ENCODE measurements around the gene TRAFD1. TPM values are rescaled to one million over a fixed set of nuclear protein-coding genes. Genes with fewer than 3 reads are reported as not detected.

TRAFD1 gene
- total and polyA plus RNA-seq, 2 donors (not counting 3 experiments of a cell fraction or from before 2014, with no cell fraction given): 20.3 to 24.9 TPM

DNA sequence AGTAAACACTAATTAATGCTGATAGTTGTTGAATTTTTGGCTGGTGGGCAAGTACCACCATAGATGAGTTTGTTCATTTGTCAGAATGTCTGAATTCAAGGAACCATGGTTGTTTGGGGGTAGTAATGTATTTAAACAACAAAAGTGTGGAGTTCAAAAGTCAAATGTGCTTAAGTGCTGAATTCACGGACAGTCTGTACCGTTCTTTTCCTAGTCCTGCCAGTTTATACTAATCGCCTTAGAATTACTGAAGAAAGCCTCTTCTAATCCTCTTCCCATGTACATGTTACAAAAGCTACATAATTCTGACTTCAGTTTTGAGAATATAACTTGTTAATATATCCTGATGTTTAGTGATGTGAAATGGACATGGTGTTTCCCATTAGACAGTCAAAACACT, 19.5 kb upstream of the TRAFD1 start:
- Histone ChIP-seq H3K36me3 (ENCODE audit: control insufficient read depth in 2 of 2, extremely low read depth in 1 of 2, insufficient read depth in 2 of 2, low read length in 2 of 2) (peaks cover 2 to 4% of the 10 kb centered on the region in 2 experiments), H3K4me2 (ENCODE audit: insufficient read depth, low read length) (no peak overlapping the region), H3K79me2 (ENCODE audit: control insufficient read depth, insufficient read depth, low read length) (peaks cover 75% of the 10 kb centered on the region), H4K20me1 (replicated peaks; ENCODE audit: control insufficient read depth, extremely low read depth, insufficient read depth, low read length) (peaks cover 5% of the 10 kb centered on the region), H3K27me3 (ENCODE audit: control insufficient read depth in 2 of 2, insufficient read depth in 2 of 2, low read length in 2 of 2) (no peaks in the 10 kb centered on the region), H3K27ac (ENCODE audit: insufficient read depth, low read depth, low read length) (no peak overlapping the region), H3K4me3 (replicated peaks in 1 of 3; ENCODE audit: insufficient read depth in 1 of 3, low read depth in 1 of 3, low read length in 3 of 3) (no peak overlapping the region), H3K9me3 (replicated peaks; ENCODE audit: control insufficient read depth, insufficient read depth, low read length) (no peaks in the 10 kb centered on the region), H3K4me1 (ENCODE audit: control insufficient read depth, extremely low read depth, insufficient read depth, low read length) (peaks cover 10% of the 10 kb centered on the region), H2AFZ (ENCODE audit: low read depth, low read length) (no peak overlapping the region), H3K9me1 (replicated peaks; ENCODE audit: control insufficient read depth, extremely low read depth, insufficient read depth, low read length) (no peaks in the 10 kb centered on the region), H3K9ac (replicated peaks; ENCODE audit: extremely low read depth, insufficient read depth, low read length) (no peak overlapping the region)
- no peak for TF ChIP-seq EZH2 (IDR thresholded peaks at IDR 0.05; ENCODE audit: borderline replicate concordance, low read depth, low read length, severe bottlenecking)
- TF ChIP-seq FOS (IDR thresholded peaks at IDR 0.05; ENCODE audit: borderline replicate concordance, insufficient read depth, low read length): no peak
- no peak for TF ChIP-seq JUN (IDR thresholded peaks at IDR 0.05; ENCODE audit: borderline replicate concordance, insufficient read depth, insufficient read length, low read depth)
- TF ChIP-seq, protein P1, sequence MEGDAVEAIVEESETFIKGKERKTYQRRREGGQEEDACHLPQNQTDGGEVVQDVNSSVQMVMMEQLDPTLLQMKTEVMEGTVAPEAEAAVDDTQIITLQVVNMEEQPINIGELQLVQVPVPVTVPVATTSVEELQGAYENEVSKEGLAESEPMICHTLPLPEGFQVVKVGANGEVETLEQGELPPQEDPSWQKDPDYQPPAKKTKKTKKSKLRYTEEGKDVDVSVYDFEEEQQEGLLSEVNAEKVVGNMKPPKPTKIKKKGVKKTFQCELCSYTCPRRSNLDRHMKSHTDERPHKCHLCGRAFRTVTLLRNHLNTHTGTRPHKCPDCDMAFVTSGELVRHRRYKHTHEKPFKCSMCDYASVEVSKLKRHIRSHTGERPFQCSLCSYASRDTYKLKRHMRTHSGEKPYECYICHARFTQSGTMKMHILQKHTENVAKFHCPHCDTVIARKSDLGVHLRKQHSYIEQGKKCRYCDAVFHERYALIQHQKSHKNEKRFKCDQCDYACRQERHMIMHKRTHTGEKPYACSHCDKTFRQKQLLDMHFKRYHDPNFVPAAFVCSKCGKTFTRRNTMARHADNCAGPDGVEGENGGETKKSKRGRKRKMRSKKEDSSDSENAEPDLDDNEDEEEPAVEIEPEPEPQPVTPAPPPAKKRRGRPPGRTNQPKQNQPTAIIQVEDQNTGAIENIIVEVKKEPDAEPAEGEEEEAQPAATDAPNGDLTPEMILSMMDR (IDR thresholded peaks at IDR 0.05; ENCODE audit: extremely low read depth in 1 of 2, insufficient read depth in 1 of 2, low read depth in 1 of 2, low read length in 2 of 2): no peak
- no peak for TF ChIP-seq GATA2 (IDR thresholded peaks at IDR 0.05; ENCODE audit: insufficient read depth, insufficient read length, low read depth, low read length)
- TF ChIP-seq POLR2AphosphoS5 (IDR thresholded peaks at IDR 0.05; ENCODE audit: insufficient read depth, low read depth, low read length): no peak
- no peak for TF ChIP-seq POLR2A (IDR thresholded peaks at IDR 0.05; ENCODE audit: low read depth, low read length)
- TF ChIP-seq MAX (IDR thresholded peaks at IDR 0.05; ENCODE audit: insufficient read depth, insufficient read length): no peak
- no peak for TF ChIP-seq MYC (IDR thresholded peaks at IDR 0.05; ENCODE audit: low read depth, low read length)
- FAIRE-seq: no peak
- ChIA-PET CTCF (interaction anchor here (1.9 kb wide), 1 partner anchor 19 kb away, joined by 6 read pairs; no protein-coding TSS in a partner anchor), POLR2A (interaction anchor here (0.6 kb wide), 1 partner anchor 304 kb away, joined by 3 read pairs; no protein-coding TSS in a partner anchor)
- dilution Hi-C loops (cut with MboI; ENCODE audit: extremely low pct_ligation_motif_present, low sequenced_read_pairs): no loop called here
- intact Hi-C loops (cut with micrococcal nuclease): loop anchor here (5.0 kb wide), 2 partner anchors 94 to 281 kb away; partner anchors contain the start of genes ERP29 and TMEM116
- no TSS peak for BruUV-seq (replicated peaks)
- DNase-seq (ENCODE audit: low read depth, low spot score): no peak
